ENCODE data around the gene EBP.
A peak's percentile ranks its signal among the peaks of the same experiment; 100 is the strongest.
"Not testable (repeated sequence)": the region's sequence is repeated elsewhere in the genome, so short reads cannot be mapped to it uniquely, and the experiment has no call there.

The EBP gene

DNA sequence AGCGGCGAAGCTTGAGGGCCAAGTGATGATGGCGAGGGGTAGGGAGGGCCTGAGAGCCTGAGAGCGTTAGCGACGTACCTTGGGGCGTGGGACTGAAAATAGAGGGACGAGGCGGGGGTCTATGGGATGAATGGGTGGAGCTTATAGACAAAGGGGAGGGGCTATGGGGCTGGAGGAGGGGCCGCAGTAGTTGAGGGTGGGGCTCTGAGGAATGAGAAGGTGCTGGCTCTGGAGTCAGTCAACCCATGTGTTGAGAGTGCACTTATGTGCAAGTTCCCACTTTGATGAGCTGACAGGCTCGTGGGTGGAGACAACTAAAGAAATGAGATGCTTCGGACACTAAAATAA, 18.4 kb downstream of the EBP start:
- DNase-seq (ENCODE audit: low read depth): peak; percentile 36
- TF ChIP-seq, protein P1, sequence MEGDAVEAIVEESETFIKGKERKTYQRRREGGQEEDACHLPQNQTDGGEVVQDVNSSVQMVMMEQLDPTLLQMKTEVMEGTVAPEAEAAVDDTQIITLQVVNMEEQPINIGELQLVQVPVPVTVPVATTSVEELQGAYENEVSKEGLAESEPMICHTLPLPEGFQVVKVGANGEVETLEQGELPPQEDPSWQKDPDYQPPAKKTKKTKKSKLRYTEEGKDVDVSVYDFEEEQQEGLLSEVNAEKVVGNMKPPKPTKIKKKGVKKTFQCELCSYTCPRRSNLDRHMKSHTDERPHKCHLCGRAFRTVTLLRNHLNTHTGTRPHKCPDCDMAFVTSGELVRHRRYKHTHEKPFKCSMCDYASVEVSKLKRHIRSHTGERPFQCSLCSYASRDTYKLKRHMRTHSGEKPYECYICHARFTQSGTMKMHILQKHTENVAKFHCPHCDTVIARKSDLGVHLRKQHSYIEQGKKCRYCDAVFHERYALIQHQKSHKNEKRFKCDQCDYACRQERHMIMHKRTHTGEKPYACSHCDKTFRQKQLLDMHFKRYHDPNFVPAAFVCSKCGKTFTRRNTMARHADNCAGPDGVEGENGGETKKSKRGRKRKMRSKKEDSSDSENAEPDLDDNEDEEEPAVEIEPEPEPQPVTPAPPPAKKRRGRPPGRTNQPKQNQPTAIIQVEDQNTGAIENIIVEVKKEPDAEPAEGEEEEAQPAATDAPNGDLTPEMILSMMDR (conservative IDR thresholded peaks at IDR 0.05; ENCODE audit: control insufficient read depth, insufficient read depth, low read depth, low read length): no peak

GRCh38 chrX:48540480-48540879, 18.9 kb downstream of the EBP start:
- no peak for DNase-seq (ENCODE audit: low read depth)
- peak overlapping the region; percentile 70 for H3K4me3 ChIP-seq (ENCODE audit: control insufficient read depth, low read depth, low read length)
- TF ChIP-seq, protein P1 (conservative IDR thresholded peaks at IDR 0.05; ENCODE audit: control insufficient read depth, insufficient read depth, low read depth, low read length): no peak

More for the DNA sequence above, 18.4 kb downstream of the EBP start:
- H3K4me3 ChIP-seq (ENCODE audit: control insufficient read depth, low read depth, low read length): peak overlapping the region; percentile 70

DNA sequence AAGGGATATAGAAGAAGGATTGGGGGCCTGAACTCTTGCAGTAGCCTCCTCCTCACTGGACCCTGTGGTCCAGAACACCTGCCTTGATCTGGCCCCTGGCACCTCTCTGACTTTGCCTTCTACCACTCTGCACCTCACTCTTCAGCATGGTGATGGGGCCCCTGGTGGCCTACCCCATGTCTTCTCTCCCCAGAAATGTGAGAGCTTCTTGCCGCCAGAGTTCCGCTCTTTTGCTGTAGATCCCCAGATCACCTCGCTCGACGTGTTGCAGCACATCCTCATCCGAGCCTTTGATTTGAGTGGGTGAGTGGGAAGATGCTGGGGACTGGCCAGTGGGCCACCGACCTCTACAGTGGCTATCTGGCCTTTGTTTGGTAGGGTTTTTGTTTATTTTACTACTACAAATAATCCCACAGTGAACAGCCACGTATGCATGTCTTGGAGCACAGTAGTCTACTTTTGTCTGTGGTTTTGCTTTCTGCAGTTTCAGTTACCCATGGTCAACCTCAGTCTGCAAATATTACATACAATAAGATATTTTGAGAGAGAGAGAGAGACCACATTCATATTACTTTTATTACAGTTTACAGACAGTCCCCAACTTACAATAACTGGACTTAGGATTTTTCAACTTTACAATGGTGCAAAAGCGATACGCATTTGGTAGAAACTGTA, 19.7 kb downstream of the EBP start:
- TF ChIP-seq, protein P1 (conservative IDR thresholded peaks at IDR 0.05; ENCODE audit: control insufficient read depth, insufficient read depth, low read depth, low read length): no peak
- DNase-seq (ENCODE audit: low read depth): no peak
- H3K4me3 ChIP-seq (ENCODE audit: control insufficient read depth, low read depth, low read length): no peak overlapping the region

GRCh38 chrX:48548871-48549270, 27.3 kb downstream of the EBP start:
- TF ChIP-seq, protein P1 (conservative IDR thresholded peaks at IDR 0.05; ENCODE audit: control insufficient read depth, insufficient read depth, low read depth, low read length): no peak
- no peak overlapping the region for H3K4me3 ChIP-seq (ENCODE audit: control insufficient read depth, low read depth, low read length)
- DNase-seq (ENCODE audit: low read depth): no peak

DNA sequence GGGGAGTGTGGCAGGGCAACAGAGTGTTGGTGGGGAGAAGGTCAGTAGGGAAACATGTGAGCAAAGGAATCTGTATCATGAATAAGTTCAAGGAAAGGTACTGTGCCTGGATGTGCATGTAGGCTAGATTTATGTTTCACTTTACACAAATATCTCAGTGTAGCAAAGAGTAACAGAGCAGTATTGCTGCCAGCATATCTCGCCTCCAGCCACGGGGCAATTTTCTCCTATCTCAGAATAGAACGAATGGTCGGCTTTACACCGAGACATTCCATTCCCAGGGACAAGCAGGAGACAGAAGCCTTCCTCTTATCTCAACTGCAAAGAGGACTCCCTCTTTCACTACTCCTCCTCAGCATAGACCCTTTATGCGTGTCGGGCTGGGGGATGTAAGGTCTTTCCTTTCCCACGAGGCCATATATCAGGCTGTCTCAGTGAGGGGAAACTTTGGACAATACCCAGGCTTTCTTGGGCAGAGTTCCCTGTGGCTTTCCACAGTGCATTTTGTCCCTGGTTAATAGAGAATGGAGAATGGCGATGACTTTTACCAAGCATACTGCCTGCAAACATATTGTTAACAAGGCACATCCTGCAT, 34.2 kb downstream of the EBP start:
- DNase-seq (ENCODE audit: low read depth); H3K4me3 ChIP-seq (ENCODE audit: control insufficient read depth, low read depth, low read length): not testable (repeated sequence)

DNA sequence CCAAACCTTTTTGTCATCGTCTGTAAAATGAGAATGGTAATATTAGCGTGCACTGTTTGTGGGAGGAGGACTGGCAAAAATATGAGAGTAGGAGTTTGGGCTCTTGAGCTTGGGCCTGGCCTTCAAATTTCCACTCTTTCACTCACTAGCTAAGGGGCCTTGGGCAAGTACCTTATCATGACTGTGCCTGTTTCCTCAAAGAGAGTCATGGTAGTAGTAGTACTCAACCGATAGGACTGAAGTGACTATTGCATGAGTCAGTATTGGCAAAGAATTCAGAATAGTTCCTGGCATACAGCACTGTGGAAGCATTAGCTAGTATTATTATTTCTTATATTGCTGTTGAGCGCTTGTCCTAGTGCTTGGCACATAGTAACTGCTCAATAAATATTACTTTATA, 36.7 kb downstream of the EBP start:
- H3K4me3 ChIP-seq (ENCODE audit: control insufficient read depth, low read depth, low read length): no peak overlapping the region
- DNase-seq (ENCODE audit: low read depth): peak; percentile 90
- TF ChIP-seq, protein P1 (conservative IDR thresholded peaks at IDR 0.05; ENCODE audit: control insufficient read depth, insufficient read depth, low read depth, low read length): no peak

- DNase-seq (ENCODE audit: low read depth): no peak
- TF ChIP-seq, protein P1 (conservative IDR thresholded peaks at IDR 0.05; ENCODE audit: control insufficient read depth, insufficient read depth, low read depth, low read length): no peak
- no peak overlapping the region for H3K4me3 ChIP-seq (ENCODE audit: control insufficient read depth, low read depth, low read length)
Measured at GRCh38 chrX:48559636-48560035, 38.0 kb downstream of the EBP start.
